Upper lobe of right lung (tissue), 1 donor: ENCODE results near the gene CD300LB. TPM values are rescaled to one million over a fixed set of nuclear protein-coding genes. Genes with fewer than 3 reads are reported as not detected.

ENCODE experiments used
- ATAC-seq: fragments of 200-7000 bp; cut with Tn5 transposase; one replicate; pipeline ENCODE4 v1.9.1; 2020; ENCODE audit warnings: mild to moderate bottlenecking, moderate library complexity
- DNase-seq: peaks from one replicate; pipeline ENCODE4 v3.0.0-alpha.2; 2020
- H3K27ac ChIP-seq: fragments of 200-600 bp; one replicate; pipeline ENCODE4 v1.8.0; 2022
- H3K27me3 ChIP-seq: fragments of 200-600 bp; one replicate; pipeline ENCODE4 v1.8.0; 2022; ENCODE audit warnings: mild to moderate bottlenecking
- H3K36me3 ChIP-seq: fragments of 200-600 bp; one replicate; pipeline ENCODE4 v1.8.0; 2022
- H3K4me1 ChIP-seq: fragments of 200-600 bp; one replicate; pipeline ENCODE4 v1.8.0; 2022
- H3K4me3 ChIP-seq: fragments of 200-600 bp; one replicate; pipeline ENCODE4 v1.8.0; 2022; ENCODE audit warnings: mild to moderate bottlenecking
- H3K9me3 ChIP-seq: fragments of 200-600 bp; one replicate; pipeline ENCODE4 v1.8.0; 2022
- intact Hi-C: fragments of 100-400 bp; cut with DNase I; formaldehyde crosslinking; loops from one replicate; pipeline ENCODE4 v1.11.0; 2022
- total RNA-seq: library from RNA; stranded (reverse); fragmentation: NEBNext Ultra II Directional; extraction: Animal tissue kit (Norgen Biotek cat#: 25700); gene quantifications from one replicate; pipeline ENCODE4 v1.2.1, GENCODE V29; 2021
- TF ChIP-seq, protein P1 (sequence below): fragments of 200-600 bp; IDR thresholded peaks from one replicate; pipeline ENCODE4 v1.8.0; 2022; ENCODE audit warnings: antibody characterized with exemption
- donor health status: DM: no; HTN: yes; CAD: no; lungs with severe emphysema.

CD300LB gene
- total RNA-seq, 1 donor from 2014 or later, result 1.3 TPM

DNA sequence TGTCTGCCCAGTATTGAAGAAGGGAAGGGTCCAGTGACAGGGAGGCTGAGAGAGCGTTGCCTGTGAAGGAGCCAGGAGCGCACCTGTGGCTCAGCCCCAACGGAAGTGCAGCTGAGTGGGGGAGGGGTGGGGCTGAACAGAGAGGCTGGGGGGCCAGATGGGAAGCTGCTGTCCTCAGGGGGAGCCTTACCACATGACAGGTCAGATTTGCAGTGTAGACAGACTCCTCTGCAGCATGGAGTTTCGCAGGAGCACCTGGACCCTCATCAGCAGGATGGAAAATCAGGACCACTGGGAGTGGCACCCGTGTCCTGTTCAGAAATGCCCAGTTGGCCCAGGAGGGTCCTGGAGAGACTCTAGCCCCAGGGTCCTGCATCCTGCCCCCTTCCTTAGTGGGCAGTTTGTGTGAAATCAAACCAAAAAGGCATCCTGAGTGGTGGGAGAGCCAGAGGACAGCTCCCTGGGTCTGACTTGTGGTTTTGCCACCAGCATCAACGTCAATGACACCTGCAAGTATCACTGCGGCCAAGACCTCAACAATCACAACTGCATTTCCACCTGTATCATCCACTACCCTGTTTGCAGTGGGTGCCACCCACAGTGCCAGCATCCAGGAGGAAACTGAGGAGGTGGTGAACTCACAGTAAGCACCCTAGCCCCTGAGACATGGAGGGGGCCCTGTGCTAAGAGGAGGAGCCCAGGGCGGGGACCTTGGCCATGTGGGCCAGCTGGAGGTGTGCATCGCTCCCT lies 57.1 kb downstream of the CD300LB start:
- Histone ChIP-seq H3K36me3 (no peaks in the 10 kb centered on the region), H3K27me3 (peaks cover 5% of the 10 kb centered on the region), H3K27ac (no peak overlapping the region), H3K9me3 (no peaks in the 10 kb centered on the region), H3K4me1 (peaks cover 4% of the 10 kb centered on the region), H3K4me3 (no peak overlapping the region)
- intact Hi-C loops, result no loop called here
- DNase-seq (no peak), ATAC-seq (no peak)
- TF ChIP-seq, protein P1, sequence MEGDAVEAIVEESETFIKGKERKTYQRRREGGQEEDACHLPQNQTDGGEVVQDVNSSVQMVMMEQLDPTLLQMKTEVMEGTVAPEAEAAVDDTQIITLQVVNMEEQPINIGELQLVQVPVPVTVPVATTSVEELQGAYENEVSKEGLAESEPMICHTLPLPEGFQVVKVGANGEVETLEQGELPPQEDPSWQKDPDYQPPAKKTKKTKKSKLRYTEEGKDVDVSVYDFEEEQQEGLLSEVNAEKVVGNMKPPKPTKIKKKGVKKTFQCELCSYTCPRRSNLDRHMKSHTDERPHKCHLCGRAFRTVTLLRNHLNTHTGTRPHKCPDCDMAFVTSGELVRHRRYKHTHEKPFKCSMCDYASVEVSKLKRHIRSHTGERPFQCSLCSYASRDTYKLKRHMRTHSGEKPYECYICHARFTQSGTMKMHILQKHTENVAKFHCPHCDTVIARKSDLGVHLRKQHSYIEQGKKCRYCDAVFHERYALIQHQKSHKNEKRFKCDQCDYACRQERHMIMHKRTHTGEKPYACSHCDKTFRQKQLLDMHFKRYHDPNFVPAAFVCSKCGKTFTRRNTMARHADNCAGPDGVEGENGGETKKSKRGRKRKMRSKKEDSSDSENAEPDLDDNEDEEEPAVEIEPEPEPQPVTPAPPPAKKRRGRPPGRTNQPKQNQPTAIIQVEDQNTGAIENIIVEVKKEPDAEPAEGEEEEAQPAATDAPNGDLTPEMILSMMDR, result no peak

DNA sequence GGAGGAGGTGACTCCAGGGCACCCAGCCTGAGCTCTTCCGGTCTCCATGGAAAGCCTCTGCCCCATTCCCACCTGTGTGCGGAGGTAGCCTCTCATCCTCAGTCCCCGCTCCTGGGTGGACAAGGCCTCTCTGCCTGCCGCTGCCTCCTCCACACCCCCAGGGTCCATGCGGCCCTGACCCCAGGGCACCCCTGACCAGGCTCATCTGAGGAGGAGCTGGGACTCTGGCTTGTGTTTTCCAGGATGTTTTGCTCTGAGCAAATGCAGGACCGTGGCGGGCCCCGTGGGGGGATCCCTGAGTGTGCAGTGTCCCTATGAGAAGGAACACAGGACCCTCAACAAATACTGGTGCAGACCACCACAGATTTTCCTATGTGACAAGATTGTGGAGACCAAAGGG lies 58.0 kb downstream of the CD300LB start:
- Histone ChIP-seq H3K9me3 (no peaks in the 10 kb centered on the region), H3K27me3 (peaks cover 10% of the 10 kb centered on the region), H3K4me1 (peaks cover 4% of the 10 kb centered on the region), H3K4me3 (no peak overlapping the region), H3K36me3 (no peaks in the 10 kb centered on the region), H3K27ac (no peak overlapping the region)
- TF ChIP-seq, protein P1, result no peak
- ATAC-seq (no peak), DNase-seq (no peak)
- intact Hi-C loops, result no loop called here

DNA sequence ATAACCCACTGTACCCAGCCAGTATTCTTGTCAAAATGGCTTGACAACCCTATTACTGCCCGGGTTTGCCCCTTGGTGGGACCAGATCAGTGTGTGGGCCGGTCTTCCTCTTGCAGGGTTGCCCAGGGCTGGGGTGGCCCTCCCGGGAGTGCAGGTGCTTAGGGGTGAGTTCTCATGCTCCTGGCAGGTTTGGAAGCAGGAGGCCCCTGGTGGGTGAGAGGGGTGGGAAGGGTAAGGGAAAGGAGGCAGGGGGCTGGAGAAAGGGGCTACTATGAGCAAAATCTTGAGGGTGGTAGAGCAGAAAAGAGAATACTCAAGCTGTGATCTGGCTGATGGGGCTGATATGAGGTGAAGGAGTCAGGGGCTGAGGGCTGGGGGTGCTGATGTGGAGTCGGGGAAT lies 58.4 kb downstream of the CD300LB start:
- Histone ChIP-seq H3K9me3 (no peaks in the 10 kb centered on the region), H3K4me3 (no peak overlapping the region), H3K27me3 (peaks cover 14% of the 10 kb centered on the region), H3K36me3 (no peaks in the 10 kb centered on the region), H3K4me1 (peaks cover 3% of the 10 kb centered on the region), H3K27ac (no peak overlapping the region)
- intact Hi-C loops, result no loop called here
- ATAC-seq (no peak), DNase-seq (no peak)
- TF ChIP-seq, protein P1, result no peak

DNA sequence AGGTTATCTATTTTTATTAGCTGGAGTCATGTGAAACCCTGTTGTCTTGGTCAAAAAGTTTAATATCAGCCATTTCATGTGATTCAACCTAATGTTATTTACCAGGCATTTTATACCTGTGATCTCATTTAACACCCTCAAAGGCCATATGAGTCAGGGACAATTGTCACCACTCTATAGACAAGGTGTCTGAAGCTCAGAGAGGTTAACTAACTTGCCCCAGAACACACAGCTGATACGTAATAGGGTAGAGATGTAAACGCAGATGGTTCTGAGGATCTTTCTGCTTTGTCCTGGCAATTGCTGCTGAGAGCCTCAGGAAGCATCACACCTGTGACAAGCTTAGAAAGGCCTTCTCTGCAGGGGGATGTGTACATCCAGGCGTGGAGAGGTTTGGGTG lies 59.9 kb downstream of the CD300LB start:
- intact Hi-C loops, result no loop called here
- no peak for ATAC-seq
- DNase-seq, result no peak
- no peak overlapping the region for H3K4me3 ChIP-seq
- no peak overlapping the region for H3K27ac ChIP-seq
- H3K27me3 ChIP-seq, result peaks cover 16% of the 10 kb centered on the region
- no peaks in the 10 kb centered on the region for H3K9me3 ChIP-seq
- no peaks in the 10 kb centered on the region for H3K36me3 ChIP-seq
- TF ChIP-seq, protein P1, result no peak
- H3K4me1 ChIP-seq, result peaks cover 3% of the 10 kb centered on the region

Other genes with a start within 250 kb of the CD300LB start
- gene KIF19, start 205.2 kb downstream of the CD300LB start, total RNA-seq, result 0.23 TPM
- not detected for gene BTBD17, start 169.6 kb downstream of the CD300LB start, total RNA-seq
- gene GPR142, start 164.0 kb downstream of the CD300LB start, total RNA-seq, result not detected
- gene GPRC5C, start 99.4 kb downstream of the CD300LB start, total RNA-seq, result 48.6 TPM
- gene CD300A, start 64.8 kb downstream of the CD300LB start, total RNA-seq, result 17.5 TPM
- 8.2 TPM for gene CD300C, start 14.6 kb upstream of the CD300LB start, total RNA-seq
- not detected for gene CD300H, start 36.0 kb upstream of the CD300LB start, total RNA-seq
- not detected for gene CD300LD, start 60.8 kb upstream of the CD300LB start, total RNA-seq
- gene CD300E, start 92.3 kb upstream of the CD300LB start, total RNA-seq, result 6.5 TPM
- gene CD300LF, start 181.4 kb upstream of the CD300LB start, total RNA-seq, result 38.0 TPM
- gene RAB37, start 205.8 kb upstream of the CD300LB start, total RNA-seq, result 6.8 TPM
- gene NHERF1, start 217.2 kb upstream of the CD300LB start, total RNA-seq, result 28.4 TPM
- 40.8 TPM for gene NAT9, start 244.9 kb upstream of the CD300LB start, total RNA-seq